A673 (cell line): ENCODE data around the gene MDH2.

Experiments used
- EZH2 ChIP-seq: fragments of 200-600 bp; sonication (generic); IDR thresholded peaks from 2 replicates; pipeline ENCODE4 v1.6.1; 2017; ENCODE audit warnings: borderline replicate concordance, low read depth, mild to moderate bottlenecking, mixed read lengths, antibody characterized with exemption, low read length; ENCODE audit not compliant: poor library complexity, severe bottlenecking
- TF ChIP-seq, protein P1 (sequence below): fragments of 300-800, 200-600 bp; sonication (generic); conservative IDR thresholded peaks from 2 replicates; pipeline ENCODE4 v1.5.1; 2017; ENCODE audit warnings: low read depth, mild to moderate bottlenecking, antibody characterized with exemption, low read length, moderate library complexity, mixed read lengths

DNA sequence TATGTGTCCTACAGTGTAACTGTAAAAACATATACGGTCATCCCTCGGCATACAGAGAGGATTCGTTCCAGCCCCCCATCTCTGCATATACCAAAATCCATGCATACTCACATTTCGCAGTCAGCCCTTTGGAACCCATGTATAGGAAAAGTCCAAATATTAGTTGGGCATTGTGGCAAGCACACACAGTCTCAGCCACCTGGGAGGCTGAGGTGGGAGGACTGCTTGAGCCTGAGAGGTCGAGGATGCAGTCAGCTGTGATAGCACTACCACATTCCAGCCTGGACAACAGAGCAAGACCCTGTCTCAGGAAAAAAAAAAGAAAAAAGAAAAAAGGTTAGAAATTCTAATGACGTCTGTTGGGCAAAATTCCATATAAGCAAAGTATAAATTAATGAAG is 29.1 kb downstream of the MDH2 start:
- TF ChIP-seq, protein P1, sequence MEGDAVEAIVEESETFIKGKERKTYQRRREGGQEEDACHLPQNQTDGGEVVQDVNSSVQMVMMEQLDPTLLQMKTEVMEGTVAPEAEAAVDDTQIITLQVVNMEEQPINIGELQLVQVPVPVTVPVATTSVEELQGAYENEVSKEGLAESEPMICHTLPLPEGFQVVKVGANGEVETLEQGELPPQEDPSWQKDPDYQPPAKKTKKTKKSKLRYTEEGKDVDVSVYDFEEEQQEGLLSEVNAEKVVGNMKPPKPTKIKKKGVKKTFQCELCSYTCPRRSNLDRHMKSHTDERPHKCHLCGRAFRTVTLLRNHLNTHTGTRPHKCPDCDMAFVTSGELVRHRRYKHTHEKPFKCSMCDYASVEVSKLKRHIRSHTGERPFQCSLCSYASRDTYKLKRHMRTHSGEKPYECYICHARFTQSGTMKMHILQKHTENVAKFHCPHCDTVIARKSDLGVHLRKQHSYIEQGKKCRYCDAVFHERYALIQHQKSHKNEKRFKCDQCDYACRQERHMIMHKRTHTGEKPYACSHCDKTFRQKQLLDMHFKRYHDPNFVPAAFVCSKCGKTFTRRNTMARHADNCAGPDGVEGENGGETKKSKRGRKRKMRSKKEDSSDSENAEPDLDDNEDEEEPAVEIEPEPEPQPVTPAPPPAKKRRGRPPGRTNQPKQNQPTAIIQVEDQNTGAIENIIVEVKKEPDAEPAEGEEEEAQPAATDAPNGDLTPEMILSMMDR: no peak
- TF ChIP-seq EZH2: no peak
